Uterus (tissue), 2 donors: Measurements from ENCODE around the gene OXGR1.

Experiments
- CTCF ChIP-seq, 4 experiments: fragments of 200-600 bp in 2 of 4; fragments of 450-650 bp in 2 of 4; sonication (generic) in 2 of 4; IDR thresholded peaks; one replicate each; pipeline ENCODE4 v1.5.1; 2016 to 2019; ENCODE audit warnings: antibody characterized with exemption in 4 of 4, mild to moderate bottlenecking in 2 of 4, moderate library complexity in 1 of 4
- POLR2A ChIP-seq, 2 donors: fragments of 450-650 bp; IDR thresholded peaks; one replicate each; pipeline ENCODE4 v1.6.1; 2016; ENCODE audit warnings: antibody characterized with exemption in 2 of 2, mild to moderate bottlenecking in 1 of 2, moderate library complexity in 1 of 2

- TF ChIP-seq CTCF (IDR thresholded peaks at IDR 0.05) (no peak), POLR2A (IDR thresholded peaks at IDR 0.05) (no peak)
Measured at GRCh38 chr13:97026531-97027161, 32.4 kb upstream of the OXGR1 start.
